DMS79 treated with DMSO at 0.1 percent for 48 hours (cell line): ENCODE measurements around the gene IP6K1.
"Not testable (repeated sequence)": the region's sequence is repeated elsewhere in the genome, so short reads cannot be mapped to it uniquely, and the experiment has no call there.

Source experiments
- DNase-seq: peaks from one replicate; lab custom pipeline; 2025; lab: John Stamatoyannopoulos, UW

IP6K1 gene

GRCh38 chr3:49688338-49689045 is 97.8 kb downstream of the IP6K1 start:
- DNase-seq: not testable (repeated sequence)

- not testable (repeated sequence) for DNase-seq
Measured at GRCh38 chr3:49687424-49687795, 98.9 kb downstream of the IP6K1 start.

- not testable (repeated sequence) for DNase-seq
Measured at GRCh38 chr3:49686769-49687423, 99.4 kb downstream of the IP6K1 start.

- not testable (repeated sequence) for DNase-seq
Measured at GRCh38 chr3:49686346-49686745, 100.0 kb downstream of the IP6K1 start.

DNA sequence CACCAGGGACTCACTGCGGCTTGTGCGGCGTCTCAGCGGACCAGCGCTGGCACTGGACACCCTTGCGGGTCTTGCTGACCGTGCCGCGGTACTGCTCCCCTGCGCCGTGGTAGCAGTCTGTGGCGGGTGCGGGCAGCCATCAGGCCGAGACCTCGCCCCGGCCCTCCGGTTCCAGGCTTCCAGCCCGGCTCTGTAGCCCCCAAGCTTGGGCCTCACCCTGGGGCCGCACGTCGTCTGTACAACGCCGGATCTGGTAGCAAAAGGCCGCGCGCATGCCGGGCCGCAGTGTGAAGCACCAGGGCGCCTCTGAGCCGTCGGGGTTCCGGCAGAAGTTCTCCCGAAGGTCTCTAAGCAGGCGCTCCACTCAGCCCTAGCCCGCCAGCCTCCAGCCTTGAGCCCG is 100.5 kb downstream of the IP6K1 start:
- not testable (repeated sequence) for DNase-seq

DNA sequence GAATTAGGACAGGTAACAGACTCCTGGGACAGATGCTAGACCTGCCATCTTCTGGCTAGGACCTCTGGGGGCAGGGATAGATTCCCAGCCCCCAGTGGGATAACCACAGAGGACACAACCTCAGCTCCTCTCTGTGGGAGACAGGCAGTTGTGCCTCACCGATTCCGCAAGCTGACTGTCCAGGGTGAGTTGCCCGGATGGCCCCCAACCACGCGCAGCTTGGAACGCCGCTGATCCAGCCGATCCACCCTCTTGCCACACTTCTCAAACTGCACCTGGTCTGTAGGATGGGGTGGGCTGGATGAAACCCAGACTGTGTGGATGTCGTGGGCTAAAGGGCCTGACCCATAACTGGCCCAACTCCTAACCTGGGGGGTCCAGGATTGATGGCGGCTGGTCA is 101.2 kb downstream of the IP6K1 start:
- DNase-seq: not testable (repeated sequence)

GRCh38 chr3:49684453-49684852 is 101.9 kb downstream of the IP6K1 start:
- not testable (repeated sequence) for DNase-seq

GRCh38 chr3:49683162-49683561 is 103.2 kb downstream of the IP6K1 start:
- DNase-seq: no peak

DNA sequence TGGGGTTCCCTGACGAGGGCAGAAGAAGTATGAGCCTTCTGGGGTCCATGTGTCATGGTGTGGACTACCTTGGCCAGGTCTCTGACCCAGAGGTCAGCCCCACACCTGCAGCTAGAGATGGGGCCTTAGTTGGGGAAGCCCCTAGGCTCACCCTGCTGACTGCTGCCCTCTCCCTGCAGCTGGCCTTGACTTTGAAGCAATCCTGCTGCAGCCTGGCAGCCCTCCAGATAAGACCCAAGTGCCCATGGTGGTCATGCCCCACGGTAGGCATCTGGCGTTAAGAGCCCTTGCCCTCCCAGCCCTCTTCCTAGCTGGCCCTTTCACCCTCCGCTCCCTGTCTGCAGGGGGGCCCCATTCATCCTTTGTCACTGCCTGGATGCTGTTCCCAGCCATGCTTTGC is 104.8 kb downstream of the IP6K1 start:
- DNase-seq: no peak

- DNase-seq: no peak
Measured at GRCh38 chr3:49681232-49681522, 105.2 kb downstream of the IP6K1 start.

DNA sequence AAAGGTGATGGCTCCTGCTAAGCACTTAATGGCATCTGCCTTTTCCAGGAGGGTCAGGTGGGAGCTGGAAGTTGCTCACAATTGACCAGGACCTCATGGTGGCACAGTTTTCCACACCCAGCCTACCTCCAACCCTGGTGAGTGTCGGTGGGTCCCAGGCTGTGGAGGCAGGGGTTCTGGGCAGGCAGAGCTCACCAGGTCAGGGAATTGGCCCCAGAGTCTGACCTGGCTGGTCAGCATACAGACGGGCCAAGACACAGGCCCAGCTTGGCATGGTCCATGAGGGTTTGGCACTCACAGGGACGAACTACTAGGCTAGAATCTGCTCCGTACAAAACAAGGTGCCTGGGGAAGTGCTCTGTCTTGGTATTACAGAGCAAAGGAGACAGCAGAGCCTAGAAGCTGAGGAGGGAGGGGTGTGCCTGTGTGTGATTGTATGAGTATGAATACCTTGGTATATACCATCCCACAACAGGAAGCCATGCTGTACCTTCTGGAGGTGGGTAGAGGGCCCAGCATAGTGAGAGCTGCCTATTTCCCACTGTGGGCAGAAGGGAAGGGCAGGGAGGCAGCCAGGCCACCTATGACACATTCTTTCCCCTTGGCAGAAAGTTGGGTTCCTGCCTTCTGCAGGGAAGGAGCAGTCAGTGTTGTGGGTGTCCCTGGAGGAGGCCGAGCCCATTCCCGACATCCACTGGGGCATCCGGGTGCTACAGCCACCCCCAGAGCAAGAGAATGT is 105.7 kb downstream of the IP6K1 start:
- no peak for DNase-seq

DNA sequence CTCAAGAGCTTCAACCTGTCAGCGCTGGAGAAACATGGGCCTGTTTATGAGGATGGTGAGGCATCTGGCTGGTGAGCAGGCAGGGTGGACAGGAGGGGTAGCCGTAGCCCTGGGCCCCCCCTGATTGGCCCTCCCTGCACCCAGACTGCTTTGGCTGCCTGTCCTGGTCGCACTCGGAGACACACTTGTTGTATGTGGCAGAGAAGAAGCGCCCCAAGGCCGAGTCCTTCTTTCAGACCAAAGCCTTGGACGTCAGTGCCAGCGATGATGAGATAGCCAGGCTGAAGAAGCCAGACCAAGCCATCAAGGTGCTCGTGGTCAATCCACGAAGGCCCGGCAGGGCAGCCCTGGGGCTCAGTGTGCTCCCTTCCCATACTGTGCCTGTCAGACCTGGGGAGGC is 110.4 kb downstream of the IP6K1 start:
- DNase-seq: no peak

- no peak for DNase-seq
Measured at GRCh38 chr3:49674497-49674983, 111.8 kb downstream of the IP6K1 start.
